Hepatocyte (in vitro differentiated cells): ENCODE data around the gene FKBP7. TPM values are rescaled to one million over a fixed set of nuclear protein-coding genes. Genes with fewer than 3 reads are reported as not detected.

Experiments used
- DNase-seq: peaks from one replicate; pipeline ENCODE4 v3.0.0-alpha.2; 2016; ENCODE audit warnings: low spot score
- H2AFZ ChIP-seq: fragments of 200-600 bp; sonication (generic); 2 replicates; pipeline ENCODE4 v1.6.0; 2016; ENCODE audit warnings: antibody characterized with exemption, mild to moderate bottlenecking
- H3K27ac ChIP-seq: fragments of 200-600 bp; sonication (generic); 2 replicates; pipeline ENCODE4 v1.5.1; 2016; ENCODE audit warnings: mild to moderate bottlenecking
- H3K27me3 ChIP-seq: fragments of 200-600 bp; sonication (generic); 2 replicates; pipeline ENCODE4 v1.6.1; 2016
- H3K36me3 ChIP-seq: fragments of 200-600 bp; sonication (generic); replicated peaks from 2 replicates; pipeline ENCODE4 v1.5.1; 2016; ENCODE audit warnings: low read depth; ENCODE audit not compliant: insufficient read depth
- H3K4me1 ChIP-seq: fragments of 200-600 bp; sonication (generic); 2 replicates; pipeline ENCODE4 v1.5.1; 2016; ENCODE audit warnings: mild to moderate bottlenecking, moderate library complexity; ENCODE audit not compliant: insufficient read depth
- H3K4me2 ChIP-seq: fragments of 200-600 bp; sonication (generic); 2 replicates; pipeline ENCODE4 v1.6.0; 2016
- H3K4me3 ChIP-seq: fragments of 200-600 bp; sonication (generic); 2 replicates; pipeline ENCODE4 v1.5.1; 2016; ENCODE audit warnings: mild to moderate bottlenecking
- H3K79me2 ChIP-seq: fragments of 200-600 bp; sonication (generic); 2 replicates; pipeline ENCODE4 v1.6.0; 2017; ENCODE audit warnings: mild to moderate bottlenecking
- H3K9me2 ChIP-seq: fragments of 200-600 bp; sonication (generic); replicated peaks from 2 replicates; pipeline ENCODE4 v1.6.0; 2017; ENCODE audit warnings: mild to moderate bottlenecking; ENCODE audit not compliant: insufficient read depth
- H3K9me3 ChIP-seq: fragments of 200-600 bp; sonication (generic); 2 replicates; pipeline ENCODE4 v1.5.1; 2016; ENCODE audit warnings: low read depth, mild to moderate bottlenecking
- H4K20me1 ChIP-seq: fragments of 200-600 bp; sonication (generic); 2 replicates; pipeline ENCODE4 v1.6.0; 2016; ENCODE audit warnings: mild to moderate bottlenecking; ENCODE audit not compliant: insufficient read depth, poor library complexity, severe bottlenecking
- CTCF ChIP-seq: fragments of 200-600 bp; sonication (generic); IDR thresholded peaks from 2 replicates; pipeline ENCODE4 v1.5.1; 2016; ENCODE audit warnings: antibody characterized with exemption, mild to moderate bottlenecking; ENCODE audit not compliant: poor library complexity
- EZH2 ChIP-seq: fragments of 200-600 bp; sonication (generic); IDR thresholded peaks from 2 replicates; pipeline ENCODE4 v1.6.1; 2016; ENCODE audit warnings: antibody characterized with exemption, mild to moderate bottlenecking, borderline replicate concordance
- EZH2phosphoT487 ChIP-seq: fragments of 200-600 bp; sonication (generic); IDR thresholded peaks from one replicate; pipeline ENCODE4 v1.6.1; 2018; ENCODE audit warnings: antibody characterized with exemption, mild to moderate bottlenecking, low read depth, moderate library complexity; ENCODE audit not compliant: unreplicated experiment, severe bottlenecking
- WGBS: methylation state at CpG from one replicate; pipeline ENCODE4 v1.1.6; 2016; ENCODE audit warnings: low lambda C conversion rate; ENCODE audit errors: missing lambda C conversion rate; 5-methylcytosine and 5-hydroxymethylcytosine counted together
- polyA plus RNA-seq: library from polyadenylated mRNA; unstranded; fragments of >200 nt; fragmentation: Nextera tagmentation; extraction: Ambion mirVana; gene quantifications from 2 replicates; pipeline ENCODE4 v1.2.1, GENCODE V29; 2016
- total RNA-seq: library from RNA; depleted of rRNA; stranded (reverse); fragments of >200 nt; gene quantifications from 2 replicates; pipeline ENCODE4 v1.2.3, GENCODE V29; 2014

FKBP7 gene
- total and polyA plus RNA-seq, 2 experiments from 2014 or later = 45.4 to 93.9 TPM

DNA sequence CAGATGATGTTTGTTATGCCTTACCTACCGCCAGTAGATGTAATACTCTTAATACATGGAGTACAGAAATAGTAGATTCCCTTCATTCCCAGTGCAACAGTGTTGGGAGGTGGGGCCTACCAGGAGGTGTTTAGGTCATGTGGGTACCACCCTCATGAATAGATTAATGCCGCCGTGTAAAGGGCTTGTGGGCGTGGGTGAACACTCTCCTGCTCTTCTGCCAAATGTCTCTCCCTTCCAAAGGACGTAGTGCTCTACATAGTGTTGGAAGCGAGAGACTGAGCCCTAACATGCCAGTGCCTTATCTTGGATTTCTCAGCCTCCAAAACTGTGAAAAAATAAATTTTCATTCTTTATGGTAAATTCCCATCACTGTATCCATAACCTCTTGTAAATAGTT, 32.0 kb upstream of the FKBP7 start:
- H2AFZ ChIP-seq = no peak overlapping the region
- 94% methylated on average over 6 of the region's 6 CpGs for WGBS
- H3K27me3 ChIP-seq = no peaks in the 10 kb centered on the region
- H3K27ac ChIP-seq = no peak overlapping the region
- no peak overlapping the region for H3K4me2 ChIP-seq
- H3K36me3 ChIP-seq = no peaks in the 10 kb centered on the region
- H3K9me2 ChIP-seq = no peaks in the 10 kb centered on the region
- H3K79me2 ChIP-seq = no peaks in the 10 kb centered on the region
- TF ChIP-seq EZH2phosphoT487 (no peak), CTCF (no peak), EZH2 (no peak)
- no peaks in the 10 kb centered on the region for H3K9me3 ChIP-seq
- DNase-seq = no peak
- H3K4me3 ChIP-seq = no peak overlapping the region
- H4K20me1 ChIP-seq = no peaks in the 10 kb centered on the region
- no peaks in the 10 kb centered on the region for H3K4me1 ChIP-seq

DNA sequence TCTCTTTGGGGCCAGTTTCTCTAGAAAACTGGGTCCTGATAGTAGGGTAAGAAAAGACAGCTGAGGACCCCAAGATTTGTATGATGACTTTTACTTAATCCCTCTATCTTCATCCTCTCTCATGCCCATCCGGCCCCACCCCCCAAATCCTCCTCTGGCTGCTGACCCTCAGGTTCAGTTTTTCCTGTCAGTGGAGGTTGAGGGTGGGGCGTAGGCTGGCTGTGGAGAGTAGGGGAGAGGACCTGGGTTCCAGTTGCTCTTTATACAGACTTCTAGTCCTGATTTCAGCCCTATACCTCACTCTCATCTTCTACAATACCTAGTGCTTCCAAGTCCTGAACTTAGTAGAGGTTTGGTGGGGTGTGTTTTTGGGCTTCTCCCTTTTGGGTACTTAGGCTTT, 30.2 kb upstream of the FKBP7 start:
- Histone ChIP-seq H3K4me2 (no peak overlapping the region), H4K20me1 (no peaks in the 10 kb centered on the region), H3K4me1 (no peaks in the 10 kb centered on the region), H3K9me3 (no peaks in the 10 kb centered on the region), H3K4me3 (no peak overlapping the region), H2AFZ (no peak overlapping the region), H3K79me2 (no peaks in the 10 kb centered on the region), H3K36me3 (no peaks in the 10 kb centered on the region), H3K27me3 (no peaks in the 10 kb centered on the region), H3K9me2 (no peaks in the 10 kb centered on the region), H3K27ac (no peak overlapping the region)
- TF ChIP-seq CTCF (no peak), EZH2 (no peak), EZH2phosphoT487 (no peak)
- DNase-seq = no peak
- 96% methylated on average over 2 of the region's 2 CpGs for WGBS

DNA sequence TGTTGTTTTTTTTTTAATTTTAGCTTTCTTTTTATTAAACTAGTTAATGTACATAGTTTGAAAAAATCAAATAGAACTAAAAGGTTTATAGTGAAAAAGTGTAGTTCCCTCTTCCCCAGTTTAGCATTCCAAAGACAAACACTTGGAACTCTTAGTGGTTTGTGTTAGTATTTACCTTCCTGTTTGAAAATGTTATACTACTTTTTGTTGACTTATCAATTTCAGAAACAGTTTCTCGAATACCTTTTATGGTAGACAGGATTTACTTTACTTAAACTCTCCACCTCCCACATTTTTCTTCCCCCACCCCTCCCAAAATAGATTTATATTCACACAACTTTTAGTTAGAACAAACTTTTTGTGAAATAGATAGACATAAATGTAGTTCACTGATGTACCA, 28.5 kb upstream of the FKBP7 start:
- H3K4me3 ChIP-seq = no peak overlapping the region
- no peaks in the 10 kb centered on the region for H3K9me3 ChIP-seq
- no peaks in the 10 kb centered on the region for H3K36me3 ChIP-seq
- WGBS = 82% methylated on average over 1 of the region's 1 CpG
- H3K27ac ChIP-seq = no peak overlapping the region
- H3K4me1 ChIP-seq = no peaks in the 10 kb centered on the region
- no peak for DNase-seq
- H4K20me1 ChIP-seq = no peaks in the 10 kb centered on the region
- H3K79me2 ChIP-seq = no peaks in the 10 kb centered on the region
- no peaks in the 10 kb centered on the region for H3K9me2 ChIP-seq
- TF ChIP-seq EZH2phosphoT487 (no peak), EZH2 (no peak), CTCF (no peak)
- no peak overlapping the region for H2AFZ ChIP-seq
- H3K4me2 ChIP-seq = no peak overlapping the region
- no peaks in the 10 kb centered on the region for H3K27me3 ChIP-seq

DNA sequence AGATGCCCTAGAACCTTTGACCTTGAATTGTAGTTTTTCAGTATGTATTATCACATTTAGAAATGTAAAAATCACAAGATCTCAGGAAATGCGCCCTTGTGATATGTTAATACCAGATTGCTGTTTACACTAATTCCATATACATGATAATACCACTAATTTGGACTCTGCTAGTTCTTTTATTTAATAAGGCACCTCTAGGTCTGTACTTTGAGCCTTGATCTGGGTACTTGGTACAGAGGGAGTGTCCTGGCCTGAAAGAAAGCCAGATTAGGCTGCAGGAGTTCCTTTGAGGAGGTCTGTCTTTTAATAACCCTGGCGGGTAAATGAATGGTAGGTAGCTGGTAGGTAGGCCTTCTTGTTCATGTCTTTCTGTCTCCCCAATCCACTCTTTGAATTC, 28.1 kb upstream of the FKBP7 start:
- 89% methylated on average over 2 of the region's 2 CpGs for WGBS
- Histone ChIP-seq H3K79me2 (no peaks in the 10 kb centered on the region), H4K20me1 (no peaks in the 10 kb centered on the region), H3K36me3 (no peaks in the 10 kb centered on the region), H3K27ac (no peak overlapping the region), H2AFZ (no peak overlapping the region), H3K4me1 (no peaks in the 10 kb centered on the region), H3K9me2 (no peaks in the 10 kb centered on the region), H3K27me3 (no peaks in the 10 kb centered on the region), H3K9me3 (no peaks in the 10 kb centered on the region), H3K4me2 (no peak overlapping the region), H3K4me3 (no peak overlapping the region)
- DNase-seq = no peak
- TF ChIP-seq CTCF = no peak
- no peak for TF ChIP-seq EZH2
- no peak for TF ChIP-seq EZH2phosphoT487
